ENCODE data around the gene PDE4D.

Gene PDE4D

DNA sequence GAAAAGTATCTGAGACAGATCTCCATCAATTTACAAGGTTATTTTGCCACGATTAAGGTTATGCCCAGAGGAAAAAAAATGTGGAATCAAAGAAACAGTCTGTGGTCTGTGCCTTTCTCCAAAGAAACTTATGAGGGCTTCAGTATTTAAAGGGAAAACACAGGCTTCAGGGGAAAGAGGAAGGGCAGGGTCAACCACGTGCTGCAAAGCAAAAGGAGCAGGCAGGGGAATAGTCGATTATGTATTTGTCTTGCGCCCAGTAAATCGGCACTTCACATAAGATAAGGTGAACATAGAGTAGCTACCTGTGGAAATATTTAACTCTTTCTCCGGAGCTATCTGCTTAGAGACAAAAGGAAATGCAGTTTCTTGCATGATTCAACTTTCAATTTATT lies 967.0 kb downstream of the PDE4D start:
- no peak overlapping the region for H3K27ac ChIP-seq
- TF ChIP-seq, protein P1, sequence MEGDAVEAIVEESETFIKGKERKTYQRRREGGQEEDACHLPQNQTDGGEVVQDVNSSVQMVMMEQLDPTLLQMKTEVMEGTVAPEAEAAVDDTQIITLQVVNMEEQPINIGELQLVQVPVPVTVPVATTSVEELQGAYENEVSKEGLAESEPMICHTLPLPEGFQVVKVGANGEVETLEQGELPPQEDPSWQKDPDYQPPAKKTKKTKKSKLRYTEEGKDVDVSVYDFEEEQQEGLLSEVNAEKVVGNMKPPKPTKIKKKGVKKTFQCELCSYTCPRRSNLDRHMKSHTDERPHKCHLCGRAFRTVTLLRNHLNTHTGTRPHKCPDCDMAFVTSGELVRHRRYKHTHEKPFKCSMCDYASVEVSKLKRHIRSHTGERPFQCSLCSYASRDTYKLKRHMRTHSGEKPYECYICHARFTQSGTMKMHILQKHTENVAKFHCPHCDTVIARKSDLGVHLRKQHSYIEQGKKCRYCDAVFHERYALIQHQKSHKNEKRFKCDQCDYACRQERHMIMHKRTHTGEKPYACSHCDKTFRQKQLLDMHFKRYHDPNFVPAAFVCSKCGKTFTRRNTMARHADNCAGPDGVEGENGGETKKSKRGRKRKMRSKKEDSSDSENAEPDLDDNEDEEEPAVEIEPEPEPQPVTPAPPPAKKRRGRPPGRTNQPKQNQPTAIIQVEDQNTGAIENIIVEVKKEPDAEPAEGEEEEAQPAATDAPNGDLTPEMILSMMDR (IDR thresholded peaks at IDR 0.05), result no peak
- TF ChIP-seq ZFX (IDR thresholded peaks at IDR 0.05; ENCODE audit: borderline replicate concordance), result no peak

DNA sequence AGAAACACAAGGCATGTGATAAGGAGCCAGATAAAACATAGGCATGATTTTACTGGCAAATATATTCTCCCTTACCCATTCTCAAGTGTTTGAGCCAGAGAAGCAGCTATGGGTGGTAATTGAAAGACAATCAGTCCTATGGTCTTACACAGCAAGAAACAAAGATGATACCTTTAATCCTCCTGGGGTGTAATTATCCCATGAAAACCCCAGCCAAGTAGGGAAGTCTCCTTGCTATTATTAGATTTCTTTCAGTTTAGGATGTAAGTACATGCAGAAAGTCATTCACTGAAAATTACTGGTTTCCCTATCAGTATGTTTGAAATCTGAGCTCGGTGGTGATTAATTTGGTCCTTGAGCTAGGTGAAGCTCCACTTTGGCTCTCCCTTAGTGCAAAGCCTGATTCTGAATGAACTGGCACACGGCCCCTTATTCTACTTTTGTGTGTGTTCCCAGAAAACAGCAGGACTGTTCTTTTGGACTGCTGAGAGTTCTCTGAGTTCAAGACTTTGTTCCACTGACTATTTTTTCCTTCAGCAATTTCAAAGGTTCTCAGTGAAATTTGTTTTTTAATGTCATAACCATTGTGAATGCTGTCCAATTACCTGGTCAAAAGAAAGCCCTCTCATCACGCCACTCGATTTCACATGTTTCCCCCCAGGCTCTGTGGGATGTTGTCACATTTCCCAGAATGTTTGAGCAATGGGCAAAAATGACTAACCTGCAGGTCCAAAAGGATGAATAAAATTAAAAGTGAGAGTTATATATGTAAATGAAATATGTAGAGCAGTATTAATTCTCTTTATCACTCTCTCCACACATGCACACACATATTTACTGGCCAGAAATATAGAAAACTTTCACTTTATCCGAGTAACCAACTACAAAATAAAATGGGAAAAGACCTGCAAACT lies 967.6 kb downstream of the PDE4D start:
- TF ChIP-seq, protein P1 (IDR thresholded peaks at IDR 0.05), result no peak
- no peak for TF ChIP-seq ZFX (IDR thresholded peaks at IDR 0.05; ENCODE audit: borderline replicate concordance)
- no peak overlapping the region for H3K27ac ChIP-seq

DNA sequence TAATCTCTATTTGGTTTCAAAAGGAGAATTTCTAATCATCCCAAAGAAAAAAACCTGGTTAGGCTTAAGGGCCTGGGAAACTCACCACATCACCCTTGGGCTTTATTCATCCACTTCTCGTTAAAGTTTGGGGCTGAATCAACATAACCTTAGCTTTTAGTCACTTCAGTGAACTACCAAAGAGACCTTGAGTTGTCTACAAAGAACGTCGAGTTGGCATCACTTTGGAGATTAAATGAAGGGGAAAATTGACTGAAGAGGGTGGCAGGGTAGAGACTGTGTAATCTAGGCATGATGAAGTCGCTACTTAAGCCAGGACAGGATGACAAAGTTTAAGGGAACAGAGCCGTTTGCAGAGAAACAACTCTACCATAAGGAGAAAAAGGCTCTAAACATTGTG lies 969.2 kb downstream of the PDE4D start:
- no peak for TF ChIP-seq ZFX (IDR thresholded peaks at IDR 0.05; ENCODE audit: borderline replicate concordance)
- TF ChIP-seq, protein P1 (IDR thresholded peaks at IDR 0.05), result no peak
- no peak overlapping the region for H3K27ac ChIP-seq

DNA sequence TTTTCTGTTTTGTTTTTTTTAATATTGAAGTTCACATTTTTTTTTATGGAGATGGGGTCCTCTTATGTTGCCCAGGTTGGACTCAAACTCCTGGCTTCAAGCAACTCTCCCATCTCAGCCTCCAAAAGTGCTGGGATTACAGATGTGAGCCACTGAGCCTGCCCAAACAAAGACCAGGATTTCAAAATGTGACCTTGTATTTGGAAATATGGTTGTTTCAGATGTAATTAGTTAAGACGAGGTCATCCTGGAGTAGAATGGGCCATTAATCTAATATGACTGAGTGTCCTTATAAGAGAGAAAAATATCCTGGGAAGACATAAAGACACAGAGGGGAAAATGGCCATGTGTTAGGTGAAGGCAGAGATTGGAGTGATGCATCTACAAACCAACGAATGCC lies 970.2 kb downstream of the PDE4D start:
- TF ChIP-seq ZFX (IDR thresholded peaks at IDR 0.05; ENCODE audit: borderline replicate concordance), result no peak
- TF ChIP-seq, protein P1 (IDR thresholded peaks at IDR 0.05), result no peak
- no peak overlapping the region for H3K27ac ChIP-seq

DNA sequence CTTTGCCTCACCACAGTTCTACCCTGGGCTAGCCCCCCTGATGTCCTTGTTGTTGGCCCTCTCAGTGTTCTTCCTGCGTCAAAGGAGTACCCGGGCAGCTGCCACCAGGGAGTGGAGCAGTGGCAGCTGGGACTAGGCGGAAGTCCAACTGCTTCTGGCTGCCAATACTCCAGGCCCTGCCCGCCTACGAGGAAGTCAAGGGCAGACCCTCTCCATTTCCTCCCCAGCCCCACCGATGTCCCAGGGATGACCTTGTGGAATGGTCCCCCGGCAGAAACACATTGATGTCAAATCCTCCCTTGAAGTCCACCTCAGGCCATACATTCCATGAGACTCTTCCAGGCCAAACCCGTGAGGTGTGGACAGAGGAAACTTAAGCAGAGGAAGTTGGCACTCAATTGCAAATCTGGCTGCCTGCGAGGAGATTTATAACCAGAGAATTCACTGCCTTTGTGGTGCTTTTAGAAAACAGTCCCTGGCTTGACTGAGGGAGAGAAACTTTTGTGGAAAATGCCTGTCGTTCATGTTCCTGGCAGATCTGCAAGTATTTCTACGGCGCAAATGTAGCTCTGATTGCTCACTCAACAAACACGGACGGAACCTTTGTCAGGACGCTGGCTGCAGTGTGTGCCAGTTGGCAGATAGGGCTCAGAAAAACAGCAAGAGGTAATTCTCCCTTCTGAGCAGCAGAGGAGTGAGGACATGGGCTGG lies 970.9 kb downstream of the PDE4D start:
- no peak for TF ChIP-seq ZFX (IDR thresholded peaks at IDR 0.05; ENCODE audit: borderline replicate concordance)
- TF ChIP-seq, protein P1 (IDR thresholded peaks at IDR 0.05), result no peak
- no peak overlapping the region for H3K27ac ChIP-seq

DNA sequence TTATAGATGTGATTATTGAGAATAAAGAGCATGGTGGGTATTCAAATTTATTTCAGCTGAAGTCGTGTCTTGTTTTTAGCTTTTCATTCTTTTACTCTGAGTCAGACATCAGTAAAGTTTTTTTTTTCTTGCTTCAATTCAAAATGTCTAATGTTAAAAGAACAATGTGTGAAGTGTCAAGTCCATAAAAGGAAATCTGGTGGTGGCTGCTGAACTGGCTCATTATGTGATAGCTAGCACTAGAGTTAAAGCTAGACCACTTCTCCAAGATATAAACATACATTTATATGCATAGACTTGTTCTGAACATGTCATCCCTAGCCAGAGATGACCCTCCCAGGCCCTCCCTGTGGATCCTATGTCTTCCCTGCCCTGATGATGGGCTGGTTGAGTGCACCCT lies 972.4 kb downstream of the PDE4D start:
- H3K27ac ChIP-seq, result no peak overlapping the region
- TF ChIP-seq, protein P1 (IDR thresholded peaks at IDR 0.05), result no peak
- TF ChIP-seq ZFX (IDR thresholded peaks at IDR 0.05; ENCODE audit: borderline replicate concordance), result no peak

DNA sequence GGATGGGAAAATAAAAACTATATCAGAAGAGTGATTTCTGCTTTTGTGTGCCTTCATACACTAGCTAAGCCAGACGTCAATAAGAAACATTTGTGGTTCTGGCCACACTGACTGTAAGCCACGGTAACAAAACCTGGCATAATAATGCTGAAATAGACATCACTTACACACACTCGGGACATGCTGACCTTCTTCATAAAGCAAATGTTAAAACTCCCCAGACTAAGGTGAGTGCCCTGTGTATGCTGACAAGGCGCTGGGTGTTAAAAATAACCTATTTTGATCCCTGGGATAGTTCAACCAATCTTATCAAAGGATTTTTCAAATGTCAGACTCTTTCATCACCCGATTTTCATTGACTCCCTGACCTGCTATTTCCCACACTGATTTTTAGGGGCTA lies 973.7 kb downstream of the PDE4D start:
- no peak for TF ChIP-seq ZFX (IDR thresholded peaks at IDR 0.05; ENCODE audit: borderline replicate concordance)
- TF ChIP-seq, protein P1 (IDR thresholded peaks at IDR 0.05), result no peak
- H3K27ac ChIP-seq, result no peak overlapping the region

Data from 22Rv1 (cell line).